SK-N-SH treated with all-trans-retinoic acid at 6 μM for 48 hours (cell line): ENCODE data around the gene ECE2.
A peak's percentile ranks its signal among the peaks of the same experiment; 100 is the strongest.

Experiments
- ATAC-seq: fragments of 200-7000 bp; cut with Tn5 transposase; 3 replicates; pipeline ENCODE4 v1.9.1; 2020; ENCODE audit warnings: mild to moderate bottlenecking, moderate library complexity
- ARNTL ChIP-seq: fragments of 450-650 bp; formaldehyde crosslinking; IDR thresholded peaks from 2 replicates; pipeline ENCODE4 v1.5.0; 2020; ENCODE audit warnings: low read depth, mild to moderate bottlenecking, moderate library complexity, borderline replicate concordance
- BACH2 ChIP-seq: fragments of 250-450 bp; sonication (Bioruptor Pico); IDR thresholded peaks from 2 replicates; pipeline ENCODE4 v1.9.0; 2021; ENCODE audit warnings: mild to moderate bottlenecking, borderline replicate concordance
- CREB5 ChIP-seq: fragments of 250-450 bp; sonication (Bioruptor Pico); IDR thresholded peaks from 2 replicates; pipeline ENCODE4 v1.5.1; 2020; ENCODE audit warnings: low read depth, mild to moderate bottlenecking, moderate library complexity
- CSDC2 ChIP-seq: fragments of 250-450 bp; sonication (Bioruptor Pico); IDR thresholded peaks from 2 replicates; pipeline ENCODE4 v1.5.0; 2020; ENCODE audit warnings: mild to moderate bottlenecking, moderate library complexity
- ESRRG ChIP-seq: fragments of 250-450 bp; sonication (Bioruptor Pico); IDR thresholded peaks from 2 replicates; pipeline ENCODE4 v1.6.1; 2021; ENCODE audit warnings: mild to moderate bottlenecking
- GLIS3 ChIP-seq: fragments of 250-450 bp; sonication (Bioruptor Pico); IDR thresholded peaks from 2 replicates; pipeline ENCODE4 v1.5.0; 2020; ENCODE audit warnings: mild to moderate bottlenecking, moderate library complexity
- ISL1 ChIP-seq: fragments of 250-450 bp; sonication (Bioruptor Pico); IDR thresholded peaks from 2 replicates; pipeline ENCODE4 v2.1.2; 2022; ENCODE audit warnings: mild to moderate bottlenecking, moderate library complexity
- OSR1 ChIP-seq: fragments of 250-450 bp; sonication (Bioruptor Pico); IDR thresholded peaks from 2 replicates; pipeline ENCODE4 v1.8.0; 2022; ENCODE audit warnings: moderate library complexity, mild to moderate bottlenecking, inconsistent platforms
- PPARA ChIP-seq: fragments of 250-450 bp; sonication (Bioruptor Pico); IDR thresholded peaks from 2 replicates; pipeline ENCODE4 v1.5.0; 2020; ENCODE audit warnings: mild to moderate bottlenecking, borderline replicate concordance
- RARB ChIP-seq: fragments of 250-450 bp; sonication (Bioruptor Pico); IDR thresholded peaks from 2 replicates; pipeline ENCODE4 v1.8.0; 2021; ENCODE audit warnings: mild to moderate bottlenecking, moderate library complexity
- SNAI2 ChIP-seq: fragments of 250-450 bp; sonication (Bioruptor Pico); IDR thresholded peaks from 2 replicates; pipeline ENCODE4 v1.5.0; 2020; ENCODE audit warnings: mild to moderate bottlenecking, moderate library complexity
- TCF4 ChIP-seq: fragments of 250-450 bp; sonication (Bioruptor Pico); IDR thresholded peaks from 2 replicates; pipeline ENCODE4 v1.8.0; 2021; ENCODE audit warnings: mild to moderate bottlenecking, moderate library complexity, borderline replicate concordance
- TOX ChIP-seq: fragments of 250-450 bp; sonication (Bioruptor Pico); IDR thresholded peaks from 2 replicates; pipeline ENCODE4 v1.8.0; 2021; ENCODE audit warnings: mild to moderate bottlenecking, moderate library complexity, borderline replicate concordance
- ZC3H10 ChIP-seq: fragments of 250-450 bp; sonication (Bioruptor Pico); IDR thresholded peaks from 2 replicates; pipeline ENCODE4 v1.5.1; 2021; ENCODE audit warnings: mild to moderate bottlenecking, moderate library complexity
- ZFP3 ChIP-seq: fragments of 250-450 bp; sonication (Bioruptor Pico); IDR thresholded peaks from 2 replicates; pipeline ENCODE4 v1.5.0; 2020; ENCODE audit warnings: mild to moderate bottlenecking, moderate library complexity
- ZFP30 ChIP-seq: fragments of 450-650 bp; formaldehyde crosslinking; IDR thresholded peaks from 2 replicates; pipeline ENCODE4 v1.5.0; 2022; ENCODE audit warnings: mild to moderate bottlenecking, moderate library complexity
- ZNF70 ChIP-seq: fragments of 450-650 bp; formaldehyde crosslinking; IDR thresholded peaks from 2 replicates; pipeline ENCODE4 v1.5.0; 2020; ENCODE audit warnings: mild to moderate bottlenecking, moderate library complexity
- ZNF8 ChIP-seq: fragments of 450-650 bp; formaldehyde crosslinking; IDR thresholded peaks from 2 replicates; pipeline ENCODE4 v1.5.0; 2020; ENCODE audit warnings: mild to moderate bottlenecking, moderate library complexity
- TF ChIP-seq, protein P1 (sequence below): fragments of 250-450 bp; sonication (Bioruptor Pico); IDR thresholded peaks from 2 replicates; pipeline ENCODE4 v1.5.0; 2020; ENCODE audit warnings: mild to moderate bottlenecking, moderate library complexity
- TF ChIP-seq, protein P2 (sequence below): fragments of 250-450 bp; sonication (Bioruptor Pico); IDR thresholded peaks from 2 replicates; pipeline ENCODE4 v1.8.0; 2020; ENCODE audit warnings: mild to moderate bottlenecking, moderate library complexity, borderline replicate concordance
- TF ChIP-seq, protein P3 (sequence below): fragments of 250-450 bp; sonication (Bioruptor Pico); IDR thresholded peaks from 2 replicates; pipeline ENCODE4 v1.5.1; 2021; ENCODE audit warnings: mild to moderate bottlenecking, moderate library complexity

ECE2 gene

DNA sequence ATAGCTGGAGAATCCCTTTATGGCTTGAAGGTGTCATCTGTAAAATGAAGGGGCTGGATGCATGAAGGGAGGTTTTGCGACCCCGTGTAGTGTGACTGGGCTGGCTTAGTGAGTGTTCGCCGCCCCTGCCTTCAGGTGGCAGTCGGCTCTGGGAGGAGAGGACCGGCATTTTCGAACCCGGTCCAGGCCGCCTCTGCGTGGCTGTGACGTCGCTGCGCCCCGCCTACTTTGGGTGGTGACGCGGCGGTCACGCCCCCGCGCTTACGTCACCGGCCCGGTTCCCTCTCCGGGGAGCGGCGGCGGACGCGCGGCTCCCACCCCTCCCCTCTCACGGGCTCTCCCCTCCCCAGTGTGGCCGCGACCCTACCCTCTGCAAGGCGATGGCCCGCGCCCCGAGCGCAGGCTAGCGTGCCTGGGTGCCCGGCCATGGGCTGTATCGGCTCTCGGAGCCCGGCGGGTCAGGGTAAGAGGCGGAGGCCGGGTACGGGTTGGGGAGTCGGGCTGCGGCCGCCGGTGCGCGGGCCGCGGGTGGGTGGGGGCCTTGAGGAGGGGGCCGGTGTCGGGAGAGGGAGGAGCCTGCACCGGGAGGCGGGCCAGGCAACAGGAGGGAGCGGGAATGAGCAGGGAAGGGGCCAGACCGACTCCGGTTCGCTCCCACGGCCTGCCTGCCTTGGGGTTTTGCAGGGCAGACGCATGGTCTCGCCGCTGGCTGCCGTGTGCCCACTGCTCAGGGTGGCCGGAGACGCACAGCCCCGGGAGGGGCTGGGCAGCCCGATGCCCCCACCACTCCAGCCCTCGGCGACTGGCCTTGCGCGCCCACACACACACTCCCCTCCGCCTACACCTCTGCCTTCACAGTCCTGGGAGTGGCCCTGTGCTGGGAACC, 60.1 kb downstream of the ECE2 start:
- peak; percentile 51 for ATAC-seq

DNA sequence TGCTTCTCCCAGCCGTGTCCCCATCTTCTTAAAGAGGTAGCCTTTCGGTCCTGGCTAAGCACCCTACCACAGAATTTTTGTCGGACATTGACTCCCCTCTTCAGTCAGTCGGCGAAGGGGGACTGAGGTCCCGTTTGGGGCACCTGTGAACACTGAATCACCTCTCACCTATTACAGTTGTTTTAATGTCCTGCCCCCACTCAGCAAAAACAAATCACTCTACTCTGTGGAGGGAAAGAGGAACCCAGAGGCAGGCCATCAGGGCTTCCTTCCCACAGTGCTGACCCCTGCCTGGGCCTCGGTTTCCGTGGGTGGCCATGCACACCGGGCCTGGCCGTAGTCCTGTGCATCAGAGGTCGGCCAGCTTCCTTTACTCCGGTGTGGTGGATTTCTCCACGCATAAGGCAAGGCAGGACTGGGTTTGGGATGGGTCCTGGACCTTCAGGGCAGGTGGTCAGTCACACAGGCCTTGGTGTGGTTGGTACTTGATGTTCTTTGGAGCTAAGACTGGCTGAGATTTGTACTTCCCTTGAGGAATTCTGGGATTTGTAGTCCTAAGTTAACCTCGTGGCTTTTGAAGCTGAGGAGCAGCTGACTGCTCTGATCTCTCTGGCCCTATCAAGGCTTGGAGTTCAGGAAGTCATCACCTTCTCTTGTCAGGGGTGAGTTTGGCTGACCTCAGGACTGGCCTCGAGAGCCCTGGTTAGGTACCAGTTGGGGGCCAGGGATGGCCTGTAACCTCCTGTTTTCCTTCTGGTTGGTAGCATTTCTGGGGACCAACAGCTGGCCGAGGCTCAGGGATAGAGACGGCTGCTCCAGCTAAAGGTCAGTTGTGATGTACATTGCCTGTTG, 61.0 kb downstream of the ECE2 start:
- TF ChIP-seq RARB (CRISPR knock-in tag) (no peak), SNAI2 (CRISPR knock-in tag) (no peak), GLIS3 (CRISPR knock-in tag) (no peak), OSR1 (CRISPR knock-in tag) (no peak), ARNTL (CRISPR knock-in tag) (no peak), ZFP3 (CRISPR knock-in tag) (no peak), ZNF70 (no peak), CREB5 (no peak), CSDC2 (CRISPR knock-in tag) (no peak), PPARA (CRISPR knock-in tag) (no peak)
- TF ChIP-seq, protein P1, sequence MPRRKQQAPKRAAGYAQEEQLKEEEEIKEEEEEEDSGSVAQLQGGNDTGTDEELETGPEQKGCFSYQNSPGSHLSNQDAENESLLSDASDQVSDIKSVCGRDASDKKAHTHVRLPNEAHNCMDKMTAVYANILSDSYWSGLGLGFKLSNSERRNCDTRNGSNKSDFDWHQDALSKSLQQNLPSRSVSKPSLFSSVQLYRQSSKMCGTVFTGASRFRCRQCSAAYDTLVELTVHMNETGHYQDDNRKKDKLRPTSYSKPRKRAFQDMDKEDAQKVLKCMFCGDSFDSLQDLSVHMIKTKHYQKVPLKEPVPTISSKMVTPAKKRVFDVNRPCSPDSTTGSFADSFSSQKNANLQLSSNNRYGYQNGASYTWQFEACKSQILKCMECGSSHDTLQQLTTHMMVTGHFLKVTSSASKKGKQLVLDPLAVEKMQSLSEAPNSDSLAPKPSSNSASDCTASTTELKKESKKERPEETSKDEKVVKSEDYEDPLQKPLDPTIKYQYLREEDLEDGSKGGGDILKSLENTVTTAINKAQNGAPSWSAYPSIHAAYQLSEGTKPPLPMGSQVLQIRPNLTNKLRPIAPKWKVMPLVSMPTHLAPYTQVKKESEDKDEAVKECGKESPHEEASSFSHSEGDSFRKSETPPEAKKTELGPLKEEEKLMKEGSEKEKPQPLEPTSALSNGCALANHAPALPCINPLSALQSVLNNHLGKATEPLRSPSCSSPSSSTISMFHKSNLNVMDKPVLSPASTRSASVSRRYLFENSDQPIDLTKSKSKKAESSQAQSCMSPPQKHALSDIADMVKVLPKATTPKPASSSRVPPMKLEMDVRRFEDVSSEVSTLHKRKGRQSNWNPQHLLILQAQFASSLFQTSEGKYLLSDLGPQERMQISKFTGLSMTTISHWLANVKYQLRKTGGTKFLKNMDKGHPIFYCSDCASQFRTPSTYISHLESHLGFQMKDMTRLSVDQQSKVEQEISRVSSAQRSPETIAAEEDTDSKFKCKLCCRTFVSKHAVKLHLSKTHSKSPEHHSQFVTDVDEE, result no peak
- peak; percentile 47 for ATAC-seq

More for the DNA sequence above, 60.1 kb downstream of the ECE2 start:
- TF ChIP-seq CREB5, result 0 out of 2 replicates have a peak, but pooled peaks have one; percentile 20
- peak; percentile 4; the same call in 1 of the 2 replicates for TF ChIP-seq GLIS3 (CRISPR knock-in tag)
- peak; percentile 72 for TF ChIP-seq ZFP3 (CRISPR knock-in tag)
- TF ChIP-seq, protein P2, sequence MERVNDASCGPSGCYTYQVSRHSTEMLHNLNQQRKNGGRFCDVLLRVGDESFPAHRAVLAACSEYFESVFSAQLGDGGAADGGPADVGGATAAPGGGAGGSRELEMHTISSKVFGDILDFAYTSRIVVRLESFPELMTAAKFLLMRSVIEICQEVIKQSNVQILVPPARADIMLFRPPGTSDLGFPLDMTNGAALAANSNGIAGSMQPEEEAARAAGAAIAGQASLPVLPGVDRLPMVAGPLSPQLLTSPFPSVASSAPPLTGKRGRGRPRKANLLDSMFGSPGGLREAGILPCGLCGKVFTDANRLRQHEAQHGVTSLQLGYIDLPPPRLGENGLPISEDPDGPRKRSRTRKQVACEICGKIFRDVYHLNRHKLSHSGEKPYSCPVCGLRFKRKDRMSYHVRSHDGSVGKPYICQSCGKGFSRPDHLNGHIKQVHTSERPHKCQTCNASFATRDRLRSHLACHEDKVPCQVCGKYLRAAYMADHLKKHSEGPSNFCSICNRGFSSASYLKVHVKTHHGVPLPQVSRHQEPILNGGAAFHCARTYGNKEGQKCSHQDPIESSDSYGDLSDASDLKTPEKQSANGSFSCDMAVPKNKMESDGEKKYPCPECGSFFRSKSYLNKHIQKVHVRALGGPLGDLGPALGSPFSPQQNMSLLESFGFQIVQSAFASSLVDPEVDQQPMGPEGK (CRISPR knock-in tag), result peak; percentile 71
- no peak for TF ChIP-seq ESRRG (CRISPR knock-in tag)
- no peak for TF ChIP-seq ISL1
- TF ChIP-seq OSR1 (CRISPR knock-in tag), result no peak

DNA sequence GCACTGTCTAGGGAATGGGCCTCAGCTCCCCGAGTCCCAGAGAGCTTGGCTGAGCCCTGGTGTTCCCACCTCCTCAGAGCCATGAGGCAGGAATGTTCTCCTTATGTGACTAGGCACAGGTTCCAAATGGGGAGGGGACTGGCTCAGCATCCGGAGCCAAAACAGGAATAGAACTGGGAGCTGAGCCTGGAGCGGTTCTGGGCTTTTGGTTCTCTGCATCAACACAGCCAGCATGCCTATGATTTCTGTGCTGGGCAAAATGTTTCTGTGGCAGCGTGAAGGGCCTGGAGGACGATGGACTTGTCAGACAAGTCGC, 61.5 kb downstream of the ECE2 start, which contains the start of gene FAM131A:
Gene FAM131A, plus strand, starts transcription at position 202 of the 316 bp plus-strand sequence. Its CDS starts 31 bp downstream, at position 233.
- ATAC-seq, result peak; percentile 0; the same call in 1 of the 3 replicates
- no peak for TF ChIP-seq ZFP30
- TF ChIP-seq, protein P3, sequence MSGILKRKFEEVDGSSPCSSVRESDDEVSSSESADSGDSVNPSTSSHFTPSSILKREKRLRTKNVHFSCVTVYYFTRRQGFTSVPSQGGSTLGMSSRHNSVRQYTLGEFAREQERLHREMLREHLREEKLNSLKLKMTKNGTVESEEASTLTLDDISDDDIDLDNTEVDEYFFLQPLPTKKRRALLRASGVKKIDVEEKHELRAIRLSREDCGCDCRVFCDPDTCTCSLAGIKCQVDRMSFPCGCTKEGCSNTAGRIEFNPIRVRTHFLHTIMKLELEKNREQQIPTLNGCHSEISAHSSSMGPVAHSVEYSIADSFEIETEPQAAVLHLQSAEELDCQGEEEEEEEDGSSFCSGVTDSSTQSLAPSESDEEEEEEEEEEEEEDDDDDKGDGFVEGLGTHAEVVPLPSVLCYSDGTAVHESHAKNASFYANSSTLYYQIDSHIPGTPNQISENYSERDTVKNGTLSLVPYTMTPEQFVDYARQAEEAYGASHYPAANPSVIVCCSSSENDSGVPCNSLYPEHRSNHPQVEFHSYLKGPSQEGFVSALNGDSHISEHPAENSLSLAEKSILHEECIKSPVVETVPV, result no peak
- TF ChIP-seq ZC3H10 (CRISPR knock-in tag), result no peak
- no peak for TF ChIP-seq TCF4 (CRISPR knock-in tag)
- no peak for TF ChIP-seq CREB5
- no peak for TF ChIP-seq ZNF8
- no peak for TF ChIP-seq ZFP3 (CRISPR knock-in tag)
- TF ChIP-seq CSDC2 (CRISPR knock-in tag), result no peak
- TF ChIP-seq TOX, result no peak
- TF ChIP-seq PPARA (CRISPR knock-in tag), result no peak
- TF ChIP-seq ISL1, result no peak
- no peak for TF ChIP-seq ARNTL (CRISPR knock-in tag)
- TF ChIP-seq, protein P2 (CRISPR knock-in tag), result no peak
- TF ChIP-seq GLIS3 (CRISPR knock-in tag), result no peak
- no peak for TF ChIP-seq ZNF70
- no peak for TF ChIP-seq OSR1 (CRISPR knock-in tag)
- no peak for TF ChIP-seq RARB (CRISPR knock-in tag)
- TF ChIP-seq BACH2 (CRISPR knock-in tag), result no peak
